Daoy (cell line): ENCODE results near the gene NAA40. TPM values are rescaled to one million over a fixed set of nuclear protein-coding genes. Genes with fewer than 3 reads are reported as not detected.
A peak's percentile ranks its signal among the peaks of the same experiment; 100 is the strongest.

ENCODE experiments used
- DNase-seq: peaks from one replicate; pipeline ENCODE4 v3.0.0-alpha.2; 2015; ENCODE audit warnings: low read depth
- total RNA-seq: library from RNA; depleted of rRNA; stranded (reverse); fragments of >200 nt; shearing (Covaris generic); gene quantifications from 2 replicates; pipeline ENCODE4 v1.2.3, GENCODE V29; 2014

NAA40 gene
- total RNA-seq, 1 experiment from 2014 or later, result 12.6 TPM

DNA sequence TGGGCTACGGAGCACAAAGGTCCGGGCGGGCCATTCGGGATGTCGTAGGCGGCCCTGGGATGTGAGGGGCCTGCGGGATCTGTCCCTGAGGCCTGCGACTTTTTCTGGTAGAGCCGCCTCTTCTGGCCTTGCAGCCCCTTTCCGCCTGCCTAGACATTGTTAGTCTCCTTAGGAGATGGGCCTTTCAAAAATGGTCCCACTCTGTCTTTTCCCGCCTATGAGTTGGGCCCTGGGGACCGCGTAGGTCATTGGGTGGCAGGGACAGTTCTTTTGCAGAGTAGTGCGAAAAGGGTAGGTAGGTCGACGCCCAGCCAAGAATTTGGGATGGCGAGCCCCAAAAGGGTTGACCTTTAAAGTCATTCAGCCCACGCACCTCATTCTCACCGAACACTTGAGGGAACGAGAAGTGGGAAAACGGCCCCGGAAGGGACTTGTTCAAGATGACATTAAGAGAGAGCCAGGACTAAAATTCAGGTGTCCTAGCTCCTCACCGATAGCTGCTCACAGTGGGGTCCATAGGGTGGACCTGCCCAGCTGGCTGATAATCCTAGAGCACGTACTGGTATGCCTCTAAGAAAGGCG lies 48.2 kb downstream of the NAA40 start:
- no peak for DNase-seq

DNA sequence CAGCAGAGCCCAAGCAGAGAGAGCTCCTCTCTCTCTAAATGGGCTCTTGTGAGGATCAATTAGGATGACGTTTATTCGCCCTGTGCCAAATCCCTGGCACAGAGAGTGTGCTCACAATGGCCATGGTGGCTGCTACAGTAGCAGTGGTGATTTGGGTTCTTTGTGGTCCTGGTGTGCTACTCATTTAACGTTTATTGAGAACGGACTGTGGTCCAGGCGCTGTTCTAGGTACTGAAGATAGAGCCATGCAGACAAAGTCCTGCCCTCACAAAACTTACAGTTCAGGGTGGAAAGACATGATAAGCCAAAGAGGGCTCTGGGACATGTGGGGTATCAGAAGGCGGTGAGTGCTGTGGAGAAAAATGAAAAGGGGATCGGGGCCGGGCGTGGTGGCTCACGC lies 52.8 kb downstream of the NAA40 start:
- no peak for DNase-seq

DNA sequence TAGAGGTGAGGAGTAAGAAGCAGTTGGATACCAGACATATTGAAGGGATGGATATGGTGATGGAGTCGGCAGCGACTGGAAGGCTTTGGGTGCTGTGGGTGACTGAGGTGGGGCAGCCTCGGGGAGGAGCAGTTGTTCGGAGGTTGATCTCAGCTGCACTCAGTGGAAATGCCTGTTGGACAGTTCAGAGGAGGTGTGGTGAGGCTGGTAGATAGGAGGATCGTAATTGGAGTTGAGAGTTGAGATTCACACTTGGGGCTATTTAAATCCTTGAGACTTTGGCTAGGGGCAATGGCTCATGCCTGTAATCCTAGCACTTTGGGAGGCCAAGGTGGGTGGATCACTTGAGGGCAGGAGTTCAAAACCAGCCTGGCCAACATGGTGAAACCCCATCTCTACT lies 54.3 kb downstream of the NAA40 start:
- no peak for DNase-seq

DNA sequence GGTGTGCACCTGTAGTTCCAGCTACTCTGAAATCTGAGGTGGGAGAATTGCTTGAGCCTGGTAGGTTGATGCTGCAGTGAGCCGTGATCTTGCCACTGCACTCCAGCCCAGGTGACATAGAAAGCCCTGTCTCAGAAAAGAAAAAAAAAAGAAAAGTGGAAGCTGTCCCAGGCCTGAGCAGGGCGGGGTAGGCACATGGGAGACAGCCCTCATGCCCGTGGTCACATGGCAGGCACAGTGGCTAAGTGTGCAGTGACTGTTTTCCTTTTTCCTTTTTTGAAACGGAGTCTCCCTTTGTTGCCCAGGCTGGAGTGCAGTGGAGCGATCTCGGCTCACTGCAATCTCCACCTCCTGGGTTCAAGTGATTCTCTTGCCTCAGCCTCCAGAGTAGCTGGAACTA lies 55.2 kb downstream of the NAA40 start:
- DNase-seq, result no peak

DNA sequence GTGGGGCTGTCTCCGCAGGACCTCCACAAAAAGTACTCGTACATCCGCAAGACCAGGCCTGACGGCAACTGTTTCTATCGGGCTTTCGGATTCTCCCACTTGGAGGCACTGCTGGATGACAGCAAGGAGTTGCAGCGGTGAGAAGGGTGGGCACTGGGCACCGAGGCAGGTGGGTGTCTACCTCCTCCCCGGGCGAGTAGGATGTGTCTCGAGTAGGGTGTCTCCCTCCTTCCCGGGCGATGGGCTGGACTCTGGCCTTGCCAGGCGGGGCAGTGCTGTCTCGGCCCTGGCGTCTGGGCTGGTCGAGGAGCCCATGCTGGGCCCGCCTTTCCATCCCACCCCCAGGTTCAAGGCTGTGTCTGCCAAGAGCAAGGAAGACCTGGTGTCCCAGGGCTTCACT lies 57.7 kb downstream of the NAA40 start:
- DNase-seq, result no peak

DNA sequence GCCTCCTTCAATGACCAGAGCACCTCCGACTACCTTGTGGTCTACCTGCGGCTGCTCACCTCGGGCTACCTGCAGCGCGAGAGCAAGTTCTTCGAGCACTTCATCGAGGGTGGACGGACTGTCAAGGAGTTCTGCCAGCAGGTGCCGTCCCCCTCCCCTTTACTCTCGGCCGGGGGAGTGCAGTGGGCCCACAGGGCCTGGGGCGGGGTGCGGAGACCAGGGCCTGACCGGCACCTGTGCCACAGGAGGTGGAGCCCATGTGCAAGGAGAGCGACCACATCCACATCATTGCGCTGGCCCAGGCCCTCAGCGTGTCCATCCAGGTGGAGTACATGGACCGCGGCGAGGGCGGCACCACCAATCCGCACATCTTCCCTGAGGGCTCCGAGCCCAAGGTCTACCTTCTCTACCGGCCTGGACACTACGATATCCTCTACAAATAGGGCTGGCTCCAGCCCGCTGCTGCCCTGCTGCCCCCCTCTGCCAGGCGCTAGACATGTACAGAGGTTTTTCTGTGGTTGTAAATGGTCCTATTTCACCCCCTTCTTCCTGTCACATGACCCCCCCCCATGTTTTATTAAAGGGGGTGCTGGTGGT lies 58.4 kb downstream of the NAA40 start:
- DNase-seq, result no peak

DNA sequence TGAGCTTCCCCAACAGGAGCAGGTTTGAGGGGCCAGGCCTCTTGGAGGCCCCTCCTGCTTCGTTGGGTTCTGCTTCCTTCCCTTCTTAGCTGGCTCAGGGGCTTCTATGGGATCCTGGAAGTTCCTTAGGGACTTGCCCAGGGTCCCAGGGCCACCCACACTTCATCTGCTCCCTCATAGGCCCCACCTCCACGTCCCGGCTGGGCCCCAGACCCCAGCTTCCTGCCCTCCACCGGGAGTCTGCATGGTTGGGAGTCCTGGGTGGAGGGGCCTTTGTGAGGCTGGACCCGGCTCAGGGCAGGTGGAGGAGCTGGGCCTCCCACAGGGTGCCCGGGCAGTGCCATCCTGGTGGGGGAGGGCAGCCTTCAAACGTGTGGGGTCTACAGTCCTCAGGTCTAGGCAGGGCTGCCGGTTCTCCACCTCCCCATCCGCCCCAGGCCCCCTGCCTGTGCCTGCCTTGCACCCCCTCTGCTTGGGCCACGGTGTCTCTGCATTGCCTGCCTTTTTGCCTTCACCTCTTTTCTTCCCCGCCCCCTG lies 59.1 kb downstream of the NAA40 start:
- DNase-seq, result no peak

DNA sequence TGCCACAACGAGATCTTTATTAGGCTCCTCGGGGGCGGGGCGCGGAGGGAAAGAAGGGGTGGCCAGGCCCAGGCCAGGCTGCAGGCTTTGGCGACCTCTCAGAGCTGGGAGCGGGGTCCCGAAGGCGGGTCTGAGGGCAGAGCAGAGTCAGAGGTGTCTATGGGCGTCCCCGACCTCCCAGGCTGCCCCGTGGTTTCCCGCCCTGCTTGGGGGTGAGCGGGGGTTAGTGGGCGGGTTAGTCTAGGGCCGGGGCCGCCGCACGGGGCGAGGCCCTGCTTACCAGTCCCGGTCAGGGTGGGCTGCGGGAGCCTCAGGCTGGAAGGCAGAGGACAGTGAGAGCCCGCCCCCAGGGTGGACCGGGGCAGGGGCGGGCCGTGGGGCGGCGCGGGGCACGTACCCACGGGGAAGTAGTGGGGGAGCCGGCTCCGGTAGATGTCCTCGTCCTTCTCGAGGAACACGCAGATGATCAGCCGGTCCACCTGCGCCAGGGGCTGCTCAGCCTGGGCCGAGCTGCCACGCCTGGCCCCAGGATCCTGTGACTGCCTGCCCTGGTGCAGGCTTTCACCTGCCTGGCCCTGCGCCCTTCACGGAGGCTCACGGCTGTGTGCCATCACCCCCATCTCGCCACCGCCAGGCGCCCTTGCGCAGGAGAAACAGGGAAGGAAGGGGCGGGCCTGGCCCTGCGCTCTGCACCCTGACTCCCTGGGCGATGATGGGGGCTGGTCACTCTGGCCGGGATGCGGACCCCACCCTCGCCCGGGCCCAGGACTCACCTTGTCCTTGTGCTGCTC lies 60.0 kb downstream of the NAA40 start:
- DNase-seq, result no peak

DNA sequence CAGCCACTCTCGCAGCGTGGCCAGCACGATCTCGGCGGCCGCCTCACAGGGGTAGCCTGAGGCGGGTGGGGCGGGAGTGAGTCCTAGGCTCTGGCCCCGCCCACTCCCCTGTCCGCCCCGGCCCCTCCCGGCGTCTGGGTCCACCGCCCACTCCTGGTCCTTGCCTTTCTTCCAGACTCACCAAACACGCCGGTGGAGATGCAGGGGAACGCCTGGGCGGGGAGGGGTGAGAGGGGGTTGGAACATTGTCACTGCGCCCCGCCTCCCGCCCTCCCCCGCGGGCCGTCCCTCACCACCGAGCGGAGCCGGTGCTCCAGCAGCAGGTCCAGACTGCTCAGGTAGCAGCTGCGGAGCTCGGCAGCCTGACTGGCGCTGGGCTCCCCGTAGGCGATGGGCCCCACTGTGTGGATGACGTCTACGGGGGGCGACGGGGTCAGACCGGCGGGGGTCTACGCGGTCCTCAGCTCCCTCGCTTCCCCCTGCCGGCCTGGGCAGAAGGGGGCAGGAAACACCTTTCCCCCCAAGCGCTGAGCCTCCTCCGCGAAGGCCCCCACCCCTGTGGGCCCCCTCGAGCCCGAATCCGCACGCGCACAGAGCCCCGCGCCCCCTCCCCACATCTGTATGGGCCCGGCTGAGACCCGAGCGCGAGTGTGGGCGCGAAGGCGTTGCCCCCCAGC lies 60.7 kb downstream of the NAA40 start:
- DNase-seq, result peak; percentile 85

DNA sequence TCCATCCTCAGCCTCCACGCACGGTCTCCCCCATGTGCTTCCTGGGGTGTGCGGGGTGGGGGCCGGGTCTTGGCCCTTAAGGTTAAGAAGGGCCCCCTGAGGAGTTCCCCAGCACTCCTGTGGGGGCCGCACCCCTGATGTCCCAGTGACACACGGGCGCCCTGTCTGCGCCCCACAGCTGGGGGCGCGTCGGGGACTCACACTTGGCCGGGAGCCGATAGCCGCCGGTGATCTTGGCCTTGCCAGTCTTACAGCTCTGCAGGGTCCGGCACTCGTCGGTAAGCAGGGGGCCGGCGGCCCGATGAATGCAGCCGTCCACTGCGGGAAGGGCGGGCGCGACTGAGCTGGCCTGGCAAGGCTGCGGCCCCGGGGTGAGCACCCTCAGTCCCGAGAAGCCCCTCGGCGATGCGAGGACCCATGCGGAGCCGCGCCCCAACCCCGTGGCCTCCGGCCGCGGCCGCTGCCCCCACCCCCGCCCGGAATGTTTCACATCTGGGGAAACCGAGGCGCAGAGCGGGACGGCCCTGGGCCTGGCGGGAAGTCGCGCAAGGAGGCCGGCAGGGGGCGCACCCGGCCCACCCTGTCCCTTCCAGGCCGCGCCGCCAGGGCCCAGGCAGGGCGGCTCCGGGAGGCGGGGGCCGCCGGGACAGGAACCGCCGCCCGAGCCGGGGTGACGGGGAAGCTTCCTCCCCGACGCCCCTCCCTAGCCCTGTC lies 61.4 kb downstream of the NAA40 start:
- peak; percentile 82 for DNase-seq

DNA sequence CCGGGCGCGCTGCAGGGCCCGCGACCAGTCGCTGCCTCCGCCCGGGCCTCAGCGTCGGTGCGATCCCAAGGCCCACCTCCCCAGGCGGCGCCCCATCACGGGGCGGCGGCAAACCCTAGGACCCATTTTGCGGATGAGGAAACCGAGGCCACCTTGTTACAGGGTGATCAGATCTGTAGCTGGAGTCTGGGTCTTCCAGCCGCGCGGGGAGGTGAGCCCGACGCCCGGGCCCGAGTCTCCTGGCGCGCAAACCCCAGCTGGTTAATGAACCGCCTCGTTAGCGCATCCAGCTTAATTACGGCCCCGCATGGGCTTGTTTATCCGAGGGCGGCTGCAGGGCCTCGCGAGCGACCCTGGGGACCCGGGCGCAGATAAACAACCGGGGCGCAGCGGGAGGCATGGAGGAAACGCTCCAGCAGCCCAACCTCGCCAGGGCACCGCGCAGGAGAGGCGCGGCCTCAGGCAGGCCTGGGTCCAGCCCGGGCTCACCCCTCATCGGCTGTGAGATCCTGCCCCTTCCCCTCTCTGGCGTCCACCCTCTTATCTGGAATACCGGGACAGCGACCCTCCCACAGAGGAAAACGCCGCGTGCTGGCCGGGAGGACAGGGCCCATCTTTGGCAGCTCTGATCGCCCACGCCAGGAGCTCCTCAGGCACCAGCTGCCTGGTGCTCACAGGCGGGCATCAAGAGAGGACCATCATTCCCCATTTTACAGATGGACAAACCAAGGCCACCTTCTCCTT lies 62.1 kb downstream of the NAA40 start:
- DNase-seq, result no peak

DNA sequence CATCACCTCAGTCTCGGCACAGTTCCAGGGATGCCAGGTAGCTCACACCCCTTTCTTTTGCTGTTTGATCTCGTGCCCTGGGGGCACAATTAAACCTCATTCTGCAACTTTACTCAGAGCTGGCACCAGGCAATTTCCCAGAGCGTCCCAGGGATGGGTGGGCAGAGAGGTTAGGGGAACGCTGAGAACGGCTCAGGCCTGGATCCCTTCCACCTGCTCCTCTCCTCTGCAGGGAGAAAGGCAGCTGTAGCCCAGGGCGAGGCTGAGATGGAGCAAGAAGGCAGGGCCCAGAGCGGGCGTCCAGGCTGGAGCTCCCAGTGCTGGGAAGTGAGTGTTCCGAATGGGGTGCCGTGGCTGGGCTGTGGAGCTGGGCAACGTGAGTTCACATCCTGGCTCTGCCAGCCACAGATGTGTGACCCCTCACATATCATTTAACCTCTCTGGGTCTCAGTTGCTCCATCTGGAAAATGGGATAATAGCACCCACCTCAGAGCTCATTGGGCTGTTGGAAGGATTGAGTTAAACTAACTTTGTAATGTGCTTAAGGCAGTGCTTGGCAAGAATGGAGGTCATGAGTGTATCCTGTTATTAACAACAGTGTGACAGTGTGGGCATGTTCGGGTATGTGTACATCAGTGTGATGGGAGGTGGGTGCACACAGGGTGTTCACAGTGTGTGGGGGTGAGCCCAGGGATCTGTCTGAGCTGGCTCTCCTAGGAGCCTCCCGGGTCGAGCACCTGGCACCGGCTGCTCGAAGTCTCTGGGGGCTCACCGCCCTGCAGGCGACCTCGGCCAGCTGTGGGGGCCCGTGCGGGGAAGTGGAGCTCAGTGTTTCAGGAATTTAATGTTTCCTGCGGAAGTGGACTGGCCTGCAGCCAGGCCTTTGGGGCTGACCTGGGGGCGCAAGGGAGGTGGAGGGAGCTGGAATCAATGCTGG lies 63.0 kb downstream of the NAA40 start:
- peak; percentile 45 for DNase-seq

DNA sequence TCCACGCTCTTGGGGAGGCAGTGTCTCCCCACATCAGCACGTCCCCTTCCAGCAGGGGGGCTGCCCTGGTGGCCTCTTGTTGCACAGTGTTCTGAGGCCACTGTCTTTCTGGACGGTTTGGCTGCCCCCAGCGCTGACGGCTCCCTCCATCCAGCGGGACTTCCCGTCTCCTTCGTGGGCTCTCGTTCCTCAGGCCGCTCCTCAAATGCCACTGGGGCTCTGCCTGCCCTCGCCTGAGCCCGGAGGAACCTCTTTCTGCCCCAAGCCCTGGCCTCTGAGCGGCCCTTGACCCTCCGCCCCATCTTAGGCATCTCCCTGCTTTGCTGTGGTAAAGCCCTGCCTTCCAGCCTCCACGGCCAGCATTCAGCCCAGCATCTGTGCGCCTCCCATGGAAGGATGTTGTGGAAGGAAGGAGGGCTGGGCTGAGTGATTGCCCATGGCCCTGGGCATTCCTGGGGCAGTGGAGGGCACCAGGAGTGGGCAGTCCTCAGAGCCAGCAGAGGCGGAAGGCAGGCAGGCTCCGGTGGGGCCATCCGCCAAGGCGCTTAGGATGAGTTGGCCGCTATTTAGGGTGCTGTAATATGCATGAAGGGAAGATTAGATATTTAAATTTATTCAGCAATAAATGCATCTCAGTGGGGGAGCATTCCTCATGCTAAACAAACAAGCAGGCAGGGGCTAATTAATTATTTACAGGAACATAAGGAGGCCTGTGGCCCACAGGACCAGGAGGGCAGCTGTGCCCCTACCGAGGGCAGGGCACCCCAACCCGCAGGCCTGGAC lies 65.2 kb downstream of the NAA40 start:
- DNase-seq, result no peak

DNA sequence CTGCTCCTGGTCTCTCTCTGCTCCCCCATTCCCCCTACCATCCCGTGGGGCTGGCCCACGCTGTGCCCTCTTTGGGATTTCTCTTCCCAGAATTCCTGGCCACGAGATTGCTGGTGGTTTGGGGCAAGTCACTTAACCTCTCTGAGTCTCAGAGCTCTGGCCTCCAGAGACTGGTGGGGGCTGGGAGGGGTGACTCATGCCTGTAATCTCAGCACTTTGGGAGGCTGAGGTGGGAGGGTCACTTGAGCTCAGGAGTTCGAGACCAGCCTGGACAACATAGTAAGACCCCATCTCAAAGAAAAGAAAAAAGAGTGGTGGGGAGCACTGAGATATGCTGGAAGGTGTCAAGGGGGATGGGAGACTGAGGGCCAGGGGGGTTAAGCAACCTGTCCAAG lies 65.8 kb downstream of the NAA40 start:
- peak; percentile 36 for DNase-seq

DNA sequence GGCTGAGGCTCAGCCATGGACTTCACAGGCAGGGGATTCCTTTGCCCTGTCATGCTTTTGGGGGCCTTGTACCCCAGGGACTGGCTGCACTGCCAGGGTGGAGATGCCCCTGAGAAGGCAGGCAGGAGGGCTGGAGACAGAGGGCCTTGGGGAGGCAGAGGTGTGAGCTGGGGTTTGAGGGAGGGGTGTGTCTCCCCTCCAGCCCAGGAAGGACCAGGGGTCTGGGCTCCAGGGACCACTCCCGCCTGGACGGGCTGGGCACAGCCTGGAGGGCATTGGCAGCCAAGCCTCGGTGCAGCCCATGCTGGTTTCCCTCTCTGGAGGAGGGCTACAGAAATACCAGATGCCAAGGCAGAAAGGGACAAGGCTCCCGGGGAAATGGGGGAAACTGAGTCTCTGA lies 66.9 kb downstream of the NAA40 start:
- no peak for DNase-seq

DNA sequence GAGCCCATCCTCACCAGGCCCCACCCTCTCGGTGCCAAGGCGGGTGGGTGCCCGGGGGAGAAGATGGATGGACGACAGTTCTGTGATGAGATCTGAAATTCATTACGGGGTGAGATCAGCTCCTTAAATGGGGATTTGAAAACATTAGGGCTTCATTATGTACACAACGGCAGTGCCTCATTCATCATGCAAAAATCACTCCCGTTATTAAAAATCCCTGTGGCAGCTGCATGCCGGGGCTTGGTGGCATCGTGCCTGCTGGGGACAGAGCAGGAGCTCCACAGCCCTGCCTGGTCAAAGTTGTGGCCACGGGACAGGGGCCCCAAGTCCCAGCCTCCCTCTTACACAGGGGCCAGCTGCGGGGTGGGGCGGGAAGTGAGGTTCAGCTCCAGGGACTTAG lies 67.6 kb downstream of the NAA40 start:
- no peak for DNase-seq
